IPS-18c (cell line): ENCODE measurements around the gene MT4.
"Not testable (repeated sequence)": the region's sequence is repeated elsewhere in the genome, so short reads cannot be mapped to it uniquely, and the experiment has no call there.

Source experiments
- H3K4me3 ChIP-seq: 2 replicates; pipeline ENCODE4 v1.7.0; 2013; ENCODE audit warnings: low read depth, mild to moderate bottlenecking, low read length, moderate library complexity; ENCODE audit not compliant: insufficient read depth
- H3K9me3 ChIP-seq: one replicate; pipeline ENCODE4 v1.6.1; 2013; ENCODE audit warnings: mild to moderate bottlenecking, low read length, moderate library complexity; ENCODE audit not compliant: control insufficient read depth, insufficient read depth

MT4 gene

DNA sequence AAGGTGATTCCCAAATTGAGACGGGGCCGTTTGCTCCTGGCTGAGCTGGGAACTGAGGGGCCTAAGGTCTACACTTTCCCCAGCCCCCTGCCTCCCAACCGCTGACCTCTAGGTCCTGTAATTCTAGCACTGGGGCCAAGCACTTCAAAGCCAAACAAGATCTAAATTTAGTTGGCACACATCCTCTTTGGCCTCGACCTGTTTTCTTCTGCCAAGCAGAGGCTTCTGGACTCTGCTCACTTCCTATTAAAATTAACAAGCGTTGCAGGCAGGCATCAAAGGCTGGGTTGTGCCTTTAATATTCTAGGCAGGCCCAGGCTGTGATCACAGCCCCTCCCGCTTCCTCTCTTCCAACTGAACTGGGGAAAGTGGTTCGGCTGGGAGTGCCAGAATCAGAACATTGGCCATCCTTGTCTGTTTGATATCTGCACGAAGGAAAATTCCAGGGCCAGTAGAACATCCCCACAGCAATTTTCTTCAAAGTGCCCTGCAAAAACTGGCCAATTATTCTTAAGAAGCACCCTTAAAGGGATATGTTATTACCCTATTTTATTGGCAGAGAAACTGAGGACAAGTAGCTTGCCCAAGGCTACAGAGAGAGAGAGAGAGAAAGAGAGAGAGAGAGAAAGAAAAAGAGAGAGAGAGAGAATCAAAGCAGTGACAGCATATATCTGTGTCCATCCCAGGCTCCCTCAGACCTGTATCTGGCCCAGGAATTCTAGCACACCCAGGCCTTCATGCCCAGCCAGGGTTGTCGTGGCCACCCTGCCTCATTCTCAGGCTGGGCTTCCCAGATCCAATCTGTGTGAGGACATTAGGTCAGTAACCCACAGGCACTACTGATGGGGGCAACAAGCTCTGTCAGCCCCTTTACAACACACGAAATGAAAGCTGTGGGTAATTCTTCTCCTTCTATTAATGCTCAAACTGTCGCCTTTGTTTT, 12.8 kb upstream of the MT4 start:
- Histone ChIP-seq H3K4me3 (no peak overlapping the region), H3K9me3 (no peaks in the 10 kb centered on the region)

DNA sequence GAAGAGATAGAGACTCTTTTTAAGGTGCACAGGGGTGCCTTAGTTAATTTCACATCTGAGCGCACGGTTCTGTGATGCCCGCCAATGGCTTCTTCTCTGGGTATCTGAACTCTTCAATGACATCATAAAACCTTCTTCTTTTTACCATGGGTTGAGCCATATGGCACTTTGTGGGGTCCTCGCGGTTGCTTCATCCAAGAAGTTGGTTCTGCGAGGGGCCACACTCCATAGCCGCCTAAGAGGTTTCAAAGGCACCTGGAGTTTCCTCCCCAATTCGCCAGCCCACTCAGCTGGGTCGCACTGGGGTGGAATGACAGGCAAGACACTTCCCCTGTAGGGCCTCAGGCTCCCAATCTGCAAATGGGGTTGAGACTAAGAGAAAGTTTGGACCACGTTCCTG, 10.4 kb upstream of the MT4 start:
- H3K4me3 ChIP-seq = no peak overlapping the region

DNA sequence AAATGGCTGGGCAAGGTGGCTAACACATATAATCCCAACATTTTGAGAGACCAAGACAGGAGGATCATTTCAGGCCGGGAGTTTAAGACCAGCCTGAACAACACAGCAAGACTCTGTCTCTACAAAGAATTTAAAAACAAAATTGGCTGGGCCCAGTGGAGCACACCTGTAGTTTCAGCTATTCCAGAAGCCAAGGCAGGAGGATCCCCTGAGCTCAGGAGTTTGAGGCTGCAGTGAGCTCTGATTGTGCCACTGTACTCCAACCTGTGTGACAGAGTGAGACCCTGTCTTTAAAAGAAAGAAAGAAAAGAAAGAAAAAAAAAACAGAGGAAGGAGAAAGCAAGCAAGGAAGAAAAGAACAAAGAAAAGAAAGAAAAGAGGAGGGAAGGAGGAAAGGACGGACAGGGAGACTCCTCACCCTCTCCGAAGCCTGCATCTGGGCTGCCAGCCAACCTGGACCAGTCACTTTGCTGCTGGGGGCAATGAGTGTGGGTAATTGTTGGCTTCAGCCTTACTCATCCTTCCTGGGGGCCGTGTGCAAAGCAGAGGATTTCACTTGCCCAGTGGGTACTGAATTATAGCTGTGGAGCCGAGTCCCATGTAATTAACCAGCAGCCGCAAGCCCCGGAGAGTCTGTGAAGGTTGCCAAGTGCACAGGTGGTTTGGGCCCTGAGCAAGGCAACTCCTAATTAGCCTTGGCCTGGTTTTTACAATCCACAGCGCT, 6.7 kb upstream of the MT4 start:
- Histone ChIP-seq H3K4me3 (no peak overlapping the region), H3K9me3 (no peaks in the 10 kb centered on the region)

More for the DNA sequence above, 10.4 kb upstream of the MT4 start:
- no peaks in the 10 kb centered on the region for H3K9me3 ChIP-seq

DNA sequence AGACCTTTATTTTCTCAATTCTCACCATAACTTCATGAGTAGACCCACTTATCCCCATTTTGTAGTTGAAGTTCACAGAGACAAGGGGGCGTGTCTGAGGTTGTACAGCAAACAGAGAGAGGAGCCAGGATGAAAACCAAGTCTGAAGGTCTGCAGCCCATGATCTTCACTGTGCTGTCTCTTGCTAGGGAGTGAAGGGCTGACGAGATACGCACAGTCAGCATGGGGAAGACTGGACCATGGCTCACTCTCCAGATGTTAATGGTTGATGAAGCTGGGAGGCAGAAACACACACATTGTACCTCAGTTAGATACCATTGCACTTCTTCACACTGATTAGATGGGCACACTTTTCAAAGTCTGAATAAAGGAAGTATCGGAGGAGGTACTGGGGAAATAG, 5.8 kb upstream of the MT4 start:
- no peak overlapping the region for H3K4me3 ChIP-seq
- H3K9me3 ChIP-seq = no peaks in the 10 kb centered on the region

DNA sequence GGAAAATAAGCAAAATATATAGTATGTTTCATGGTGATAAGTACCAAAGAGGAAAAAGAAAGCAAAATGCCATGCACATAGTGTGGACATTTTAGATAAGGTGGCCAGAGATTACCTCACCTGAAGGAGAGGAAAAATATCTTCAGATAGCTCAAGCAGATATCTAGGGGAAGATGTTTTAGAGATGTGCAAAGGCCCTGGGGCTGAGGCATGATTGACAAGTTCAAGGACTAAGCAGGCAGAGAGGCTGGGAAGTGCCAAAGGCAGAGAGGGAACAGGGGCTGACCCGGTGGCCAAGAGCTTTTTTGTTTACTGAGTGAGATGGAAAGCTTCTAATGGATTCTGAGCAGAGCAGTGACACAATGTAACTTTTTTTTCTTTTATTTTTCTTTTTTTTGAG, 4.4 kb upstream of the MT4 start:
- Histone ChIP-seq H3K9me3 (no peaks in the 10 kb centered on the region), H3K4me3 (no peak overlapping the region)

DNA sequence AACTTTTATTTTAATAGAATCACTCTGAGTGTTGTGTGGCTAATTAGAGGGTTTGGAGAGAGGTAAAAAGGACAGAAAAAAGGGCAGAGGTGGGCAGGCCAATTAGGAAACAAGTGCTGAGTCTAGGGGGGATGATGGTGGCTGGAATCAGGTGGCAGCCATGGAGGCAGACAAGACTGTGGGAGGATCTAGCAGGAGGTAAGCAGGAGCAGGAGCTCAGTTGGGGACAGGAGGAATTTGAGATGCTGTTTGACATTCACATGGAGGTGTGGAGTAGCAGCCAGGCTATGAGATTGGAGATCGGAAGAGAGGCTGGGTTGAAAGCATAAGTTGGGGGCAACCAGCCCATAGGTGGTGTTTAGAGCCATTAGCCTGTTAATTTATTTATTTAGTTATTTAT, 3.7 kb upstream of the MT4 start:
- Histone ChIP-seq H3K4me3 (no peak overlapping the region), H3K9me3 (no peaks in the 10 kb centered on the region)

DNA sequence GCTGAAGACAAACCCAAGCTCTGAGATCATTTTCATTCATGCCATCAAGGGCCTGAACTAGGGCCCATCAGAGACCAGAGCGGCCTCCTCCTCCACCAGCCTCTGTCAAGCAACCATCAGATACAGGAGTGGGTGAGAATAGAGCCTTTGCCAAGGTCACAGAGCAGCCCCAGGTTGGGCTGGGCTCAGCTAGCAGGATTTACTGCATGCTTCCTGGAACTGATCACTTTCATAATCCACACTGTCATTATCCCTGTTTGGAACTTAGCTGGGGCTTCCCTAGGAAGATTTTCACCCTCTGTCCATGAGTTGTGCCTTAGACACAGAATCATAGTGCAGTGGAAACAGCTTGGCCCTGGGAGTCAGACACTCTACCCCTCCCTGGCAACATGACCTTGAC, 5.1 kb downstream of the MT4 start:
- H3K9me3 ChIP-seq = no peaks in the 10 kb centered on the region
- H3K4me3 ChIP-seq = no peak overlapping the region

DNA sequence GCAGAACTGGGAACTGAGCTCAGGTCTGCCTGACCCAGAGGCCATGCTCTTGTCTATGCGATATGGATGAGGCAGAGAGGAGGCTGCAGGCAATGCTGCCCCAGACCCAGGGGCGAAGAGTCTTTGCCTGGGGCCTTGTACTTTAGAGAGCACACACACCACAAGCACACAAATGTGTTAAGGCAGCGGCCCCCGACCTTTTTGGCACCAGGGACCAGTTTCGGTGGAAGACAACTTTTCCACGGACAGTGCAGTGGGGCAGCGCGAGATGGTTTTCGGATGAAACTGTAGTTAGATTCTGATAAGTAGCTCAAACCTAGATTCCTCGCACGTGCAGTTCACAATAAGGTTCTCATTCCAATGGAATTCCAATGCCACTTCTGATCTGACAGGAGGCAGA, 6.7 kb downstream of the MT4 start:
- no peaks in the 10 kb centered on the region for H3K9me3 ChIP-seq
- no peak overlapping the region for H3K4me3 ChIP-seq

DNA sequence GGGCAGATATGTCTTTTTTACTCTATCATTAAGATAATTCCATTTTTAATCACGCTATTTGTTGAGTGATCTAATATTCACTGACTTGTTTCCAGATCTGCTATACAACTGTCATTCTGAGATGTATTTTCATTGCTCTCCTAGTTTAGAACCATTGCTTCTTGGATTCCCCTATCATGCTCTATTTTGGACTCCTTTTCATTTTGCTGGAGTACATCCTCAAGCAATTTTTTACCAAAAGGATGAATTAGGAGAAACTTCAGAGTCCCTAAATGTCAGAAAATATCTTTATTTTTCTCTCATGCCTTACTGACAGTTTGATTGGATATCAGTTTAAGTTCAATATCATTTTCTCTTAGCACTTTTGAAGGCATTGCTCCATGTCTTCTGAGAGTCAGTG, 9.8 kb downstream of the MT4 start:
- Histone ChIP-seq H3K9me3 (no peaks in the 10 kb centered on the region), H3K4me3 (no peak overlapping the region)

DNA sequence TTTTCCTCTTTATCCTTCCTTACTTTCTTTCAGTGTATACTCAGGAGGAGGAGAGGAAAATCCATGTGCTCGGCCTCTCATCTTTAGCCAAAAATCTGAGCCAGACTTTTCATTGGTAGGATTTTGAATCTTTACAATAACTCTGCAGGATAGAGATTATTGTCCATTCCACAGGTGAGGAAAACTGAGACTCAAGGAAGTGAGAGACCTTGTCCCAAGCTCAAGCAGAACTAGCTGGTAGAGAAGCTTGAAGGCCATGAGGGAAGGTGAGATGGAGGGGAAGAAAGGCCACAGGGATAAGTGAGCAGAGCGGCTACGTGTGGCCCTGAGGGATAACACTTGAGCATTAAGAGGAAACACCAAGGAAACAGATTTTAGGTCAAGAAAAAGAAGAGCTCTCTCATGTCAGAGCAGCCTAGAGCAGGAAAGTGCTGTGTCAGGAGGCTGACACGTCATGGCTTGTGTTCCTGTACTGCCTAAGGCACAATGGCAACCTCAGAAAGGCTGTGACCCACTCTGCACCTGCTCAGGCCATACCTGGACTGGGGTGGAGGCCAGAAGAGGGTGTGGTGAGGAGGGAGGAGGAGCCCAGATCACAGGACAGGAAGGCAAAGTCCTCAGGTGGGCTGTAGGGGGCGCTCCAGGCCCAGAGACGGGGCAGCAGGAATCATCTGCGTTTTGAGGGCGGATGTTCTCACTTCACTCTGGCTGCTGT, 11.9 kb downstream of the MT4 start:
- no peaks in the 10 kb centered on the region for H3K9me3 ChIP-seq
- no peak overlapping the region for H3K4me3 ChIP-seq

DNA sequence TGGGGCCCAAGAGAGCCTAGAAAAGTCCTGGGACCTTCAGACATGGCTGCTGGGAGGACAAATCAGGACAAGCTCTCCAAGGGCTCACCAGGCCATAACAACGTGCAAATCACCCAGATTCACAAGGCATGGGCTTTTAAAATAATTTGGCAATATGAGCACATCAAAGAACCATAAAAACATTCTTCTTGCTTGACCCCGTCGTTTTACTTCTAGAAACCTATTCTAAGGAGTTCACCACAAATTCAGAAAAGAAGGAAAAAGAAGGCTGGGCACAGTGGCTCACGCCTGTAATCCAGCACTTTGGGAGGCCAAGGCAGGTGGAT, 12.4 kb downstream of the MT4 start:
- Histone ChIP-seq H3K4me3 (no peak overlapping the region), H3K9me3 (no peaks in the 10 kb centered on the region)

DNA sequence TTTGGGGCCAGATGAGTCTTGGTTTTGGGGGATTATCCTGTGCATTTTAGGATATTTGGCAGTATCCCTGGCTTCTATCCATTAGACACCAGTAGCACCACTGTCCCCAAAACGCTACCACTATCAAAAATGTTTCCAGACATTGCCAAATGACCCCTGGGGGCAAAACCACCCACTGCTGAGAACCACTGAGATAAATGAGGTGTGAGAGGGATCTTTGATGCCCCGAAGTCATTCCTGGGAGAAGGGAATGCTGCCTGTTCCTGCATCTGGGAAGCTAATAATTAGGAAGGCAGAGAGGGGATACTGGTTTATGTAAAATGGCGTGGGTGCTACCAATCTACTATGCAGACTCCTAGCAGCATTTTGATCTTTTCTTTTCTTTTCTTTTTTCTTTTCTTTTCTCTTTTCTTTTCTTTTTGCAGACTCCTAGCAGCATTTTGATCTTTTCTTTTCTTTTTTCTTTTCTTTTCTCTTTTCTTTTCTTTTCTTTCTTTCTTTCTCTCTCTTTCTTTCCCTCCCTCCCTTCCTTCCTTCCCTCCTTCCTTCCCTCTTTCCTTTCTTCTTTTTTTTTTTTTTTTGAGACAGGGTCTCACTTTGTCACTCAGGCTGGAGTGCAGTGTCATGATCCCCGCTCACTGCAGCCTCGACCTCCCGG, 15.6 kb downstream of the MT4 start:
- Histone ChIP-seq H3K9me3 (no peaks in the 10 kb centered on the region), H3K4me3 (no peak overlapping the region)

DNA sequence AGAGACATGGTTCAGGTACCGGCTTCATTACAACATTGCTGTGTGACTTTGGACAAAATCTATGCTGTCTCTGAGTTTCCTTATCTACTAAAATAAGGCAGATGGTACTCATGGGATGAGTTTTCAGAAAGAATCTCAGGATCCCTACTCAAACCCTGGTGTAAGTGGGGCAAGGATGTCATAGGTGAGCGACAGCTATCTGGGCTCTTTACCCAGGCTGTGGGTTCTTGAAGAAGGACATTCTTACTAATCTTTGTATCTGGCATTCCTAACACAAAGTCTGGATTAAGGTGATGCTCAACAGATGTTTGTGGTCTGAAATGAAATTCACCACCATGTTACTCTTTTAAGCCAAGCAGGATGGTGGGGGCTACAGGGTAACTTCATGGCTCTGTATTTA, 18.0 kb downstream of the MT4 start:
- not testable (repeated sequence) for H3K4me3 ChIP-seq, H3K9me3 ChIP-seq

DNA sequence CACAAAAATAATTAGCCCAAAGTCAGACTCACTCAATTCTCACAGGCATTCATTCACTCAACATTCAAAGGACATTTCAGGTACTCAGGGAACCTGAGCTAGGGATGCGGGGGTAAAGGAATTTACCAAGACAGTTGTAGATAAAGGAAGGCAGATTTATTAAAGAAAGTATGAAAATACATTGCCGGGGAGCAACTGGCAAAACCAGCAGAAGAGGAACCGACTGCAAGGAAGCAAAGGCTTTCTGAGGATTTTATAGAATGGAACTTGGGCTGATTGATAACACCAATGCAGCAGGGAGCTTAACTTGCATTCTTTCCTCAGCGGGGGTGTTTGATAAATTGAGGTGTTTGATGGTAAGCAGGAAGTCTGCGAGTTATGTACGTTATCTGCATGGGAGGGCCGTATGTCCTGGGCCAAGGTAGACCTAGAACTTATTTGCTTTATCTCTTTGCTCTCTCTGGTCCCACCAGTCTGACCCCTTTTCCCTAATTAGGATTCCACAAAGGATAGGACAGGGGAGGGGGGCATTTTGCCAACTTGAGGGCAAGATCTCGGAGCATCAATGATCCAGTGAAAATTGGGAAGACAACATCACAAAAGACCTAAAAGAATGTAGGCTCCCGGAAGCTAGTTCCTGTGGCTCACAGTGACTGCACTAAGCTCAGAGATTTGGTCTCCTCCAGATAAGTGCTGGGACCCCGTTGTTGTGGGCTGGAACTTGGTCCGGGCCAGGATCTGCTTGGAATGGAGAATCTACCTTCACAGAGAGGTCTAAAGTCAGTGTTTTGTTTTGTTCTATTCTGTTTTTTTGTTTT, 18.7 kb downstream of the MT4 start:
- Histone ChIP-seq H3K4me3 (no peak overlapping the region), H3K9me3 (no peaks in the 10 kb centered on the region)

DNA sequence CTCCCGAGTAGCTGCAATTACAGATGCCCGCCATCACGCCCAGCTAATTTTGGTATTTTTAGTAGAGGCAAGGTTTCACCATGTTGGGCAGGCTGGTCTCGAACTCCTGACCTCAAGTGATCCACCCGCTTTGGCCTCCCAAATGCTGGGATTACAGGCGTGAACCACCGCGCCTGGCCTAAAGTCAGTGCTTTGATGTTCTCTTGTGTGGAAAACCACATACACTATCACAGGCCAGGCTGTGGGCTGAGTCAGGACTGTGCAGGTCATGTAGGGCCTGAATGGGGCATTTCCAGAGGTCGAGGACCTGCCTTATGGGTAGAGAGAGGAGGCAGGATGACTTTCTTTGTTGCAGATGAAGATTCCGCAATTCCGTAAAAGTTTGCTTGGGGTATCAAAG, 19.4 kb downstream of the MT4 start:
- H3K4me3 ChIP-seq = no peak overlapping the region
- no peaks in the 10 kb centered on the region for H3K9me3 ChIP-seq

DNA sequence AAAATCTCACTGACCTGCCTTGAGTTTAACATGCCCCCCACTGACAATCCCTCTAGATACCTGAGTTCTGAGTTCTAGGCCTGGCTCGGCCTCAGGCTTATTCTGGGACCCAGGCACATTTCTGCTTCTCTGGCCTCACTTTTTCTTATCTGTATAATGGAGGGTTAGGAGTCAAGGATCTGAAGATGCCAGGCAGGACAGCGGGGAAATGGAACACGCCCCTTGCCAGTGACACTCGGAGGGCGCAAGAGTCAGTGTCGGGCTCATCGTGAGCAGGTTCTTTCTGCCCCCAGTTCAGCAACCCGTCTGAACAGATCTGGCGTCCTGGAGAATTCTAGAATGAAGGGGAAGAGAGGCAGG, 23.9 kb downstream of the MT4 start:
- peak overlapping the region; percentile 38 for H3K4me3 ChIP-seq
- no peaks in the 10 kb centered on the region for H3K9me3 ChIP-seq
